Measurements from ENCODE around the gene GRM7.

Gene GRM7

GRCh38 chr3:7146529-7146928 is 285.6 kb downstream of the GRM7 start:
- no peak for DNase-seq (ENCODE audit: low read depth in 2 of 2)

GRCh38 chr3:7158516-7158915 is 297.6 kb downstream of the GRM7 start:
- DNase-seq (ENCODE audit: low read depth in 2 of 2), result no peak

GRCh38 chr3:7160689-7161088 is 299.8 kb downstream of the GRM7 start:
- DNase-seq (ENCODE audit: low read depth in 2 of 2), result no peak

GRCh38 chr3:7166460-7166859 is 305.5 kb downstream of the GRM7 start:
- DNase-seq (ENCODE audit: low read depth in 2 of 2), result no peak

- no peak for DNase-seq (ENCODE audit: low read depth in 2 of 2)
Measured at GRCh38 chr3:7171493-7171892, 310.6 kb downstream of the GRM7 start.

GRCh38 chr3:7172996-7173395 is 312.1 kb downstream of the GRM7 start:
- no peak for DNase-seq (ENCODE audit: low read depth in 2 of 2)

GRCh38 chr3:7188551-7188950 is 327.6 kb downstream of the GRM7 start:
- DNase-seq (ENCODE audit: low read depth in 2 of 2), result no peak

GRCh38 chr3:7190095-7190494 is 329.2 kb downstream of the GRM7 start:
- no peak for DNase-seq (ENCODE audit: low read depth in 2 of 2)

GRCh38 chr3:7193269-7193668 is 332.4 kb downstream of the GRM7 start:
- no peak for DNase-seq (ENCODE audit: low read depth in 2 of 2)

- no peak for DNase-seq (ENCODE audit: low read depth in 2 of 2)
Measured at GRCh38 chr3:7194071-7194835, 333.3 kb downstream of the GRM7 start.

- DNase-seq (ENCODE audit: low read depth in 2 of 2), result no peak
Measured at GRCh38 chr3:7195934-7196333, 335.0 kb downstream of the GRM7 start.

GRCh38 chr3:7201784-7202183 is 340.9 kb downstream of the GRM7 start:
- no peak for DNase-seq (ENCODE audit: low read depth in 2 of 2)

GRCh38 chr3:7203969-7204847 is 343.3 kb downstream of the GRM7 start:
- DNase-seq (ENCODE audit: low read depth in 2 of 2), result no peak

- DNase-seq (ENCODE audit: low read depth in 2 of 2), result no peak
Measured at GRCh38 chr3:7204848-7205156, 343.9 kb downstream of the GRM7 start.

- no peak for DNase-seq (ENCODE audit: low read depth in 2 of 2)
Measured at GRCh38 chr3:7205535-7205934, 344.6 kb downstream of the GRM7 start.

GRCh38 chr3:7205962-7206361 is 345.0 kb downstream of the GRM7 start:
- DNase-seq (ENCODE audit: low read depth in 2 of 2), result no peak

GRCh38 chr3:7207125-7207524 is 346.2 kb downstream of the GRM7 start:
- no peak for DNase-seq (ENCODE audit: low read depth in 2 of 2)

GRCh38 chr3:7207928-7208327 is 347.0 kb downstream of the GRM7 start:
- DNase-seq (ENCODE audit: low read depth in 2 of 2), result no peak

- DNase-seq (ENCODE audit: low read depth in 2 of 2), result no peak
Measured at GRCh38 chr3:7209098-7209497, 348.2 kb downstream of the GRM7 start.

GRCh38 chr3:7211740-7212139 is 350.8 kb downstream of the GRM7 start:
- DNase-seq (ENCODE audit: low read depth in 2 of 2), result no peak

GRCh38 chr3:7215706-7216105 is 354.8 kb downstream of the GRM7 start:
- DNase-seq (ENCODE audit: low read depth in 2 of 2), result no peak

- no peak for DNase-seq (ENCODE audit: low read depth in 2 of 2)
Measured at GRCh38 chr3:7226393-7226792, 365.5 kb downstream of the GRM7 start.

GRCh38 chr3:7238565-7239295 is 377.8 kb downstream of the GRM7 start:
- no peak for DNase-seq (ENCODE audit: low read depth in 2 of 2)

All from stimulated activated CD4-positive, alpha-beta T cell treated with anti-CD3 and anti-CD28 coated beads, Interleukin-1b, Interleukin-23, amount 100 ng/mL, for 4 hours (primary cell).